Ureter (tissue), 1 donor: ENCODE data around the gene FADS3. TPM values are rescaled to one million over a fixed set of nuclear protein-coding genes. Genes with fewer than 3 reads are reported as not detected.
A peak's percentile ranks its signal among the peaks of the same experiment; 100 is the strongest.

Experiments used
- DNase-seq: peaks from one replicate; pipeline ENCODE4 v3.0.0-alpha.2; 2020; ENCODE audit warnings: low spot score
- total RNA-seq: library from RNA; stranded (reverse); gene quantifications from one replicate; pipeline ENCODE4 v1.2.4, GENCODE V29; 2023
- donor health status: DM: yes; HTN: yes; CAD: no.

Gene FADS3
- total RNA-seq, 1 donor from 2014 or later = 31.1 TPM

- no peak for DNase-seq
These were observed 10.9 kb downstream of the FADS3 start for GRCh38 chr11:61880454-61880853.

- DNase-seq = no peak
These were observed 11.3 kb downstream of the FADS3 start for GRCh38 chr11:61880031-61880430.

- no peak for DNase-seq
These were observed 12.2 kb downstream of the FADS3 start for GRCh38 chr11:61879152-61879551.

- no peak for DNase-seq
These were observed 15.6 kb downstream of the FADS3 start for GRCh38 chr11:61875698-61876097.

DNA sequence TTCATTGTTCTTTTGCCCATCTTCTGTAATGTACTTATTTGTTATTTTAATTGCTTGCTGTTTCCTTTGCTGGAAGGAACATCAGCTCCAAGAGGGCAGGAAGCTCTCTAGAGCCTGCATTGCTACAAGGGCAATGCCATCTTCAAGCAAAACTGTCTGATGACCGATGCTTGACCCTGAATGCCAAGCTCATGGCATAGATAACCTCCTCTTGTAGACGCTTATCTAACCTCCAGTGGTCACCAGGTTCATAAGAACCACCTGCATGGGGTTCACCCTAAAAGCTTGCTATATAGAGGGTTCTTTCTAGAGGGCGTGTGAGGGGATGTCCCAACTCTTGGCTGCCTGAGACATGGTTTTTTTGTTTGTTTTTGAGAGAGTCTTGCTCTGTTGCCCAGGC, 16.5 kb downstream of the FADS3 start:
- DNase-seq = no peak

DNA sequence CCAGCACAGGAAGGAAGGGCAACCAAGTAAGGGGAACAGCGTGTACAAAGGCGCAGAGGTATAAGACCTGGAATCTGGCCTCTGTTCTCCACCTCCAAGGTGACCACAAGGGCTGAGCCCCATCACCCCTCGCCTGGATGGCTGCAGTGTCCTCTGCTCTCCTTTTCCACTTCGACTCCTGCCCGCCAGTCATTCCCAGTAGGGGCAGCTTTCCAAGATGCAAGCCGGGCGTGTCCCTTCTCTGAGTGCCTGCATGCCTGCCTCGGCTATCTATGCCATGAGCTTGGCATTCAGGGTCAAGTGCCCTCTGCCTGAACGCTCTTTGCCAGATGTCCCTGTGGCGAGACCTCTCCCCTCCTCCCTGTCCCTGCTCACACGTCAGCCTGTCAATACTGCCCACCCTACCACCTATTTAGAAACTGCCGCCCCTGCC, 17.0 kb downstream of the FADS3 start:
- DNase-seq = no peak

DNA sequence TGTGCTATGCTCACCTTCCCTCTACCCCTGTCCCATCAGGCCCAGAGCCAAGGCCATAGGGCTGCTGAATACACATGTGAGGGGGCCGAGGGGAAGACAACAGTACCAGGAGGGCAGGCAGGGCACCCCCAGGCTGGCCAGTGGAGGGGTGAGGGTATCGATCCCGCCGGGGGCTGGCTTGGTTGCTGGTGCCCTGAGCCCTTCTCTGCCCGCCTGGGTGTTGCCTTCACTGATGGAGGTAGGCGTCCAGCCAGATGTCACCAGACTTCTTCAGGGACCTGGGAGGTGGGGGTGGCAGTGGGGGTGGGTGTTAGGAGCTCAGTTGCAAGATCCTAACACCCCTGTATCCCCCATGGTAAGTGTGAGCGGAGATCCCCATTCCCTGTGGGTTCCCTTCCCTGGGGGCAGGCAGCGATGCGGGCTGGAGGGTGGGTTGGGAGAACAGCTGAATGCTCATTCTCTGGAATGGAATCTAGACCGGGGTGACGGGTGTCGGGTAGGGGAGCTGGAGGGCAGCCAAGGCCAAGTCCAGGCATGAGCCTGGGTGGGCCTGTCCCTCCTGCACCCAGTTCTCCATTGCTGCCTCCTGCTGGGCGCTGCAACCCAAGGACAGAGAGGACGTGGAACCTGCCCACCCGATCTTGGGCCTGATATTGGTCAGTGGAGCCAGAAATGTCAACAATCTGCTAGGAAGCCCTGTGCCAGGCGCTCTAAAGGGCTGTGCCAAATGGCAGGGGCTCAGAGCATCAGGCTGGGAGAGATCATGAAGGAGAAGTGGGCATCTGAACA, 17.6 kb downstream of the FADS3 start:
- no peak for DNase-seq

DNA sequence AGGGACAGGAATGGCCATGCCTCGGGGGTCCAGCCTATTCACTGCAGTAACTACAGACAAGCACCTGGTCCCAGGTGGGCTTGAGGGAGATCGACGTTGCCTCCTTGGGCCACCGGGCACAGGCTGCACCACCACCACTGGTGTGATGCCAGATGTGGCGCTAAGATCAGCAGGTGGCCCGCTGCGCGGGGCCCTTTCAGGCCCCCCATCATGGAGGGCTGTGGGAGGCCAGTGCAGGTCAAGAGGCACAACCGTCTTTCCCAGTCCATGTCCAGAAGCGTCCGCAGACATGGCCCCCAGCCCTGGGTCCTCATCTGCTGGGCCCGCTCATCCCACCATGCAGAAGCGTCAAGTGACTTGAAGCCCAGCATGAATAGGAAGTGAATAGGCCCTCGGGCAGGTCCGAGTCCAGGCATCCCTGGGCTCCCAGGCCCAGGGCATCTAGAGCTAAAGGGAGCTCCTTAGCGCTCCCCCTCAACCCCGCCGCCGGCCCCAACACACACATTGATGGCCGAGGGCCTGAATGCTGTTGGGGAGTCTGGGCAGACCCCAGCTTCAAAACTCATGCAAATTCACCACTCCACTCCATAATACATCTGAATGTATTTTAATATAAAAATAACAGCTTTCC, 18.3 kb downstream of the FADS3 start:
- DNase-seq = no peak

DNA sequence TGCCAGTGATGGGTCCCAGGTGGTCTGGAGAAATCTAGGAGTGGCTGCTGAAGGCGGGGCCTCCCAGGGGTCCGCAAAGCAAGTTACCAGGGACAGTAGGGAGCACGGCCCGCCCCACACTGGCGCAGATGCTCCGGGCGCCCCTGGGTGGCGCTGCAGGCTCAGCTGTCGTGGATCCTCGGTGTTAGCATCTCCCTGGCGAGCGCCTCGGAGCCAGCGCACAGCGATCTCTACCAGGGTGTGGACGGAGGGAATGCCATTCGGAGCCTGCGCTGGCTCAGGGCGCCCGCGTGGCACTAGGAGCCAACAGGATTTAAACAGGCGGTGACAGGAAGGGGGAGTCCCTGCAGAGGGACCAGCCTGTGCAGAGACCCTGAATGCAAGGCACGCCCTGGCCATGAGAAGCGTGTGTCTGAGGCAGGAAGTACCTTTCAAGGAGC, 20.2 kb downstream of the FADS3 start:
- peak; percentile 79 for DNase-seq

- DNase-seq = no peak
These were observed 20.8 kb downstream of the FADS3 start for GRCh38 chr11:61870541-61871031.

GRCh38 chr11:61869708-61870451, 21.5 kb downstream of the FADS3 start:
- DNase-seq = no peak

- DNase-seq = no peak
These were observed 22.0 kb downstream of the FADS3 start for GRCh38 chr11:61869429-61869707.

- DNase-seq = no peak
These were observed 22.5 kb downstream of the FADS3 start for GRCh38 chr11:61868571-61869428.

- no peak for DNase-seq
These were observed 24.4 kb downstream of the FADS3 start for GRCh38 chr11:61866958-61867343.

GRCh38 chr11:61866231-61866957, 25.0 kb downstream of the FADS3 start:
- DNase-seq = peak; percentile 65

DNA sequence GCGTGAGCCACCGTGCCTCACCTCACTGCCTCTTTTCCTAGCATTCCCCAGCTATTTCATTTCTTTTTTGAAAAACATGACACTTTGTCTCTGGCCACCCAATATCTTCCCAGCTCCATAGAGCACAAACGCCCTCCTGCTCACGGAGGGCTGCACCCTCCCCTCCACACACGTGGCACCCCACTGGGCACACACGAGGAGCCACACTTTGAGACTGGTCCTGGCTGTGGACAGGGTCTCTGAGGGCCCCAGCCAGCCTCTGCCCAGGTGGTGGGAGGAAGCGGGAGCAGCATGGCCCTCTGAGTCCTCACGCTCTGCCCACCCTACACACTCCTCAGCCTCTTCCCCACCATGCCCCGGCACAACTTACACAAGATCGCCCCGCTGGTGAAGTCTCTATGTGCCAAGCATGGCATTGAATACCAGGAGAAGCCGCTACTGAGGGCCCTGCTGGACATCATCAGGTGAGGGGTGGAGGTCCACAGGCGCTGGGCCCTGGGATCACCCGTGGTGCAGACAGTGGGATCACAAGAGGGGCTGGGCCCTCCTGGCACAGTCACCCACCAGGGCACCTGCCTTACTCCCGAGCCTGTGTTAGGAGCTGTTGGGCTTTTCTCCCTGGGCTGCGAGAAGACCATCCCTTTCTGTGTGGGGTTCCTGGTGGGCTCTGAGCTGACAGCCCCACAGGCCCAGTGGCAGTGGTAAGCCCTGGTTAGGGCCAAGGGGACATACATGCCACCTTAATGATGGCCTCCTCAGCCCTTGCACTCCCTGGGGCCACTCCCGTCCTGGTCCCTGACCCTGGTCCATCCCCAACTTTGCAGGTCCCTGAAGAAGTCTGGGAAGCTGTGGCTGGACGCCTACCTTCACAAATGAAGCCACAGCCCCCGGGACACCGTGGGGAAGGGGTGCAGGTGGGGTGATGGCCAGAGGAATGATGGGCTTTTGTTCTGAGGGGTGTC, 26.2 kb downstream of the FADS3 start:
- DNase-seq = no peak

DNA sequence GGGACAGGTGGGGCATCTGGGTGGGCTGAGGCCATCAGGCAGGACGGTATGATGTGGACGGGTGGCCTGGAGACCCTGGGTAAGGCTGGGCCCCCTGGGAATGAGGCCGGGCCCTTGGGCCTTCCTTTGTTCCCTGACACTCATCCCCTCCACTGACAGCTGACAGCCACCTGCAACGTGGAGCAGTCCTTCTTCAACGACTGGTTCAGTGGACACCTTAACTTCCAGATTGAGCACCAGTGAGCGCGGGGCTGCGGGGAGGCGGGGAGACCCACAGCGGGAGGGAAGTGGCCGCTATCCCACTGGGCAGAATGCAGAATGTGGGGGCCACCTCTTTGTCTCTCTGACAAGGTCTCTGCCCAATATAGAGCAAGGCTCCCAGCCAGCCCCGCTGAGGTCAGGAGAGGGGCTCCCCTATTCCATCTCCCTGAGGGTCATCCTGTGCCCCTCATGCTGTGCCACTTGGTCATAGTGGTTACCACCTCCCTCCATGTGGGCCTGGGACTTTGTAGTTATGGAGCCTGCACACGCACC, 27.7 kb downstream of the FADS3 start:
- DNase-seq = no peak

DNA sequence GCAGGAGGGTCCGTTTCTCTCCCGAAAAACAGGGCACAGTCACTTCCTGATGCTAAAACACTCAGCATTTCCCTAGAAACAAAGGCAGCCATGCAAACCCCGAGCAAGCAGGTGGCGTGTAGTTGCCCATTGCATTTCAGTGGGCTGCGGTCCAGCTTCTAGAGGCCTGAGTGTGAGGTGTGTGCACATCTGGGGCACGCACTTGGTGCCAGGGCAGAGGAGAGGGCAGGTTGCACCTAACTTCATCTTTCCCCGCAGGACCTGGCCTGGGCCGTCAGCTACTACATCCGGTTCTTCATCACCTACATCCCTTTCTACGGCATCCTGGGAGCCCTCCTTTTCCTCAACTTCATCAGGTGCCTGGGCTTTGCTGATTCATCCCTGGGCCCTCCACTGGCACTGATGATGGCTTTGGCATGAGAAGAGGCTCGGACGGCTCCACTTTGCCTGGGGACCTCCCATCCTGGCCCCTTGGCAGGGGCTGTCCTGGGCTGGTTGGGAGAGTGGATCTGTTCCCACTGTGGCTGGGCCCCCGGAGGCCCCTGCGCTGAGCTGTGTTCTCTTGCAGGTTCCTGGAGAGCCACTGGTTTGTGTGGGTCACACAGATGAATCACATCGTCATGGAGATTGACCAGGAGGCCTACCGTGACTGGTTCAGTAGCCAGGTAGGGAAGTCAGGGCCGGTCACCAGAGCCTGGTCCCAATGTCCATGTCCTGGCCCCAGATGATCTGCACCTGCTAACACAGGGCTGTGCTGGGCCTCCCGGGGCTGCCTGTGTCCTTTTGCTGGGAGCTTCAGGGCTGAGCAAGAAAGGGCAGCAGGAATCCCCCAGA, 28.4 kb downstream of the FADS3 start:
- no peak for DNase-seq

DNA sequence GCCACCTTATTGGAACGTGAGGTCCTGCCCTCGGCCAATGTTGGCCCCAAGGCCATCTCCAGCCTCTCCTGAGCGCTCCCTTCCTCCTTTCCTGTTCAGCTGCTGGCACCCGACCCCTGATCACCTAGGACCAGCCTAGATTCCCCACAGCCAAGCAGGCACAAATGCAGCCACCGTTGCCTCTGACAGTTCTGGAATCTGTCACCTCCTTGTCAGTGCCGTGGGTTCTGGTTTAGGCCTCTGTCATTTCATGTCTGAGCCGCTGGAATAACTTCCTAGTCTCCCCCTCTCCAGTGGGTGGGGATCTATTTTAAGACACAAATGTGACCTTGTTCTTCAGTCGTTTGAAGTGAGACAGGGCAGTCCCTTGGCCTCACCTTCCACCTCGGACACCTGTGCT, 29.7 kb downstream of the FADS3 start:
- no peak for DNase-seq
